Fibroblast of mammary gland (primary cell): ENCODE results near the gene SIGLEC1.

Experiments used
- DNase-seq: peaks from one replicate; pipeline ENCODE4 v3.0.0-alpha.2; 2010; ENCODE audit warnings: low read depth
- H3K4me3 ChIP-seq: 2 replicates; pipeline ENCODE4 v1.5.1; 2011; ENCODE audit warnings: low read depth, mild to moderate bottlenecking, low read length, moderate library complexity; ENCODE audit not compliant: control insufficient read depth
- TF ChIP-seq, protein P1 (sequence below): conservative IDR thresholded peaks from 2 replicates; pipeline ENCODE4 v1.5.1; 2011; ENCODE audit warnings: low read depth, low read length, inconsistent platforms; ENCODE audit not compliant: control insufficient read depth, insufficient read depth

The SIGLEC1 gene

GRCh38 chr20:3663031-3663701, 49.2 kb downstream of the SIGLEC1 start, which contains the start of gene GFRA4:
Gene GFRA4, minus strand, starts transcription at chr20:3663399. Its CDS starts 0 bp downstream, at chr20:3663399.
- TF ChIP-seq, protein P1, sequence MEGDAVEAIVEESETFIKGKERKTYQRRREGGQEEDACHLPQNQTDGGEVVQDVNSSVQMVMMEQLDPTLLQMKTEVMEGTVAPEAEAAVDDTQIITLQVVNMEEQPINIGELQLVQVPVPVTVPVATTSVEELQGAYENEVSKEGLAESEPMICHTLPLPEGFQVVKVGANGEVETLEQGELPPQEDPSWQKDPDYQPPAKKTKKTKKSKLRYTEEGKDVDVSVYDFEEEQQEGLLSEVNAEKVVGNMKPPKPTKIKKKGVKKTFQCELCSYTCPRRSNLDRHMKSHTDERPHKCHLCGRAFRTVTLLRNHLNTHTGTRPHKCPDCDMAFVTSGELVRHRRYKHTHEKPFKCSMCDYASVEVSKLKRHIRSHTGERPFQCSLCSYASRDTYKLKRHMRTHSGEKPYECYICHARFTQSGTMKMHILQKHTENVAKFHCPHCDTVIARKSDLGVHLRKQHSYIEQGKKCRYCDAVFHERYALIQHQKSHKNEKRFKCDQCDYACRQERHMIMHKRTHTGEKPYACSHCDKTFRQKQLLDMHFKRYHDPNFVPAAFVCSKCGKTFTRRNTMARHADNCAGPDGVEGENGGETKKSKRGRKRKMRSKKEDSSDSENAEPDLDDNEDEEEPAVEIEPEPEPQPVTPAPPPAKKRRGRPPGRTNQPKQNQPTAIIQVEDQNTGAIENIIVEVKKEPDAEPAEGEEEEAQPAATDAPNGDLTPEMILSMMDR, result no peak
- DNase-seq, result no peak
- no peak within 1 kb of the TSS for H3K4me3 ChIP-seq
